A673 (cell line): Measurements from ENCODE around the gene WDHD1. TPM values are rescaled to one million over a fixed set of nuclear protein-coding genes. Genes with fewer than 3 reads are reported as not detected.
A peak's percentile ranks its signal among the peaks of the same experiment; 100 is the strongest.

Source experiments
- BruUV-seq: library from RNA; stranded (reverse); fragments of 400-500 nt; replicated peaks from 2 replicates; lab custom pipeline; 2021; lab: Mats Ljungman, UMichigan
- CTCF ChIA-PET: fragments of 300-600 bp; sonication (Branson Sonifier 250); formaldehyde crosslinking; loops from one replicate; lab custom pipeline; 2022; ENCODE audit warnings: antibody characterized with exemption; lab: Charles Lee
- POLR2A ChIA-PET: fragments of 300-600 bp; sonication (Branson Sonifier 250); formaldehyde crosslinking; loops from one replicate; lab custom pipeline; 2022; ENCODE audit warnings: antibody characterized with exemption; ENCODE audit not compliant: low non-redundant PET; lab: Charles Lee
- DNase-seq: peaks from one replicate; pipeline ENCODE4 v3.0.0-alpha.2; 2015; ENCODE audit warnings: low spot score
- H3K27ac ChIP-seq: fragments of 200-600 bp; sonication (generic); 2 replicates; pipeline ENCODE4 v1.5.1; 2016; ENCODE audit warnings: mixed run types, low read depth, mild to moderate bottlenecking, mixed read lengths, antibody characterized with exemption, low read length; ENCODE audit not compliant: poor library complexity, severe bottlenecking
- H3K27me3 ChIP-seq: fragments of 200-600 bp; sonication (generic); replicated peaks from 2 replicates; pipeline ENCODE4 v1.6.1; 2017; ENCODE audit warnings: mixed run types, low read depth, mild to moderate bottlenecking, mixed read lengths, antibody characterized with exemption, low read length; ENCODE audit not compliant: insufficient read depth, poor library complexity
- H3K36me3 ChIP-seq: fragments of 200-600 bp; sonication (generic); 2 replicates; pipeline ENCODE4 v1.6.1; 2016; ENCODE audit warnings: mixed run types, mild to moderate bottlenecking, mixed read lengths, antibody characterized with exemption, low read length; ENCODE audit not compliant: insufficient read depth, poor library complexity, severe bottlenecking
- H3K4me1 ChIP-seq: fragments of 200-600 bp; sonication (generic); 2 replicates; pipeline ENCODE4 v1.6.1; 2017; ENCODE audit warnings: mixed run types, mild to moderate bottlenecking, mixed read lengths, antibody characterized with exemption, low read length; ENCODE audit not compliant: insufficient read depth, poor library complexity, severe bottlenecking
- H3K4me3 ChIP-seq: fragments of 200-600 bp; sonication (generic); 2 replicates; pipeline ENCODE4 v1.5.1; 2016; ENCODE audit warnings: low read depth, mixed run types, mild to moderate bottlenecking, mixed read lengths, low read length; ENCODE audit not compliant: poor library complexity, severe bottlenecking
- H3K9me3 ChIP-seq: fragments of 200-600 bp; sonication (generic); 2 replicates; pipeline ENCODE4 v1.6.1; 2016; ENCODE audit warnings: mixed run types, low read depth, mild to moderate bottlenecking, mixed read lengths, antibody characterized with exemption, low read length; ENCODE audit not compliant: poor library complexity, severe bottlenecking
- EZH2 ChIP-seq: fragments of 200-600 bp; sonication (generic); IDR thresholded peaks from 2 replicates; pipeline ENCODE4 v1.6.1; 2017; ENCODE audit warnings: borderline replicate concordance, low read depth, mild to moderate bottlenecking, mixed read lengths, antibody characterized with exemption, low read length; ENCODE audit not compliant: poor library complexity, severe bottlenecking
- intact Hi-C: fragments of 100-400 bp; cut with micrococcal nuclease; formaldehyde crosslinking; loops from one replicate; pipeline ENCODE4 v1.10.0; 2022; ENCODE audit not compliant: unreplicated experiment
- total RNA-seq: library from RNA; stranded (reverse); gene quantifications from 2 replicates; pipeline ENCODE4 v1.2.3, GENCODE V29; 2021
- TF ChIP-seq, protein P1 (sequence below): fragments of 300-800, 200-600 bp; sonication (generic); conservative IDR thresholded peaks from 2 replicates; pipeline ENCODE4 v1.5.1; 2017; ENCODE audit warnings: low read depth, mild to moderate bottlenecking, antibody characterized with exemption, low read length, moderate library complexity, mixed read lengths

Gene WDHD1
- total RNA-seq, 1 experiment from 2014 or later: 52.7 TPM

GRCh38 chr14:55052269-55052930 is 25.5 kb upstream of the WDHD1 start:
- Histone ChIP-seq H3K4me1 (peaks cover 60% of the 10 kb centered on the region), H3K4me3 (peak overlapping the region; percentile 93), H3K27me3 (no peaks in the 10 kb centered on the region), H3K27ac (peak overlapping the region; percentile 100), H3K36me3 (peaks cover 29% of the 10 kb centered on the region), H3K9me3 (no peaks in the 10 kb centered on the region)
- CTCF ChIA-PET: interaction anchor here (0.7 kb wide), 1 partner anchor 57 kb away, joined by 4 read pairs; no protein-coding TSS in a partner anchor
- TF ChIP-seq, protein P1, sequence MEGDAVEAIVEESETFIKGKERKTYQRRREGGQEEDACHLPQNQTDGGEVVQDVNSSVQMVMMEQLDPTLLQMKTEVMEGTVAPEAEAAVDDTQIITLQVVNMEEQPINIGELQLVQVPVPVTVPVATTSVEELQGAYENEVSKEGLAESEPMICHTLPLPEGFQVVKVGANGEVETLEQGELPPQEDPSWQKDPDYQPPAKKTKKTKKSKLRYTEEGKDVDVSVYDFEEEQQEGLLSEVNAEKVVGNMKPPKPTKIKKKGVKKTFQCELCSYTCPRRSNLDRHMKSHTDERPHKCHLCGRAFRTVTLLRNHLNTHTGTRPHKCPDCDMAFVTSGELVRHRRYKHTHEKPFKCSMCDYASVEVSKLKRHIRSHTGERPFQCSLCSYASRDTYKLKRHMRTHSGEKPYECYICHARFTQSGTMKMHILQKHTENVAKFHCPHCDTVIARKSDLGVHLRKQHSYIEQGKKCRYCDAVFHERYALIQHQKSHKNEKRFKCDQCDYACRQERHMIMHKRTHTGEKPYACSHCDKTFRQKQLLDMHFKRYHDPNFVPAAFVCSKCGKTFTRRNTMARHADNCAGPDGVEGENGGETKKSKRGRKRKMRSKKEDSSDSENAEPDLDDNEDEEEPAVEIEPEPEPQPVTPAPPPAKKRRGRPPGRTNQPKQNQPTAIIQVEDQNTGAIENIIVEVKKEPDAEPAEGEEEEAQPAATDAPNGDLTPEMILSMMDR: no peak
- TF ChIP-seq EZH2: no peak
- TSS peak; percentile 43 for BruUV-seq
- no peak for DNase-seq
- intact Hi-C loops: no loop called here
- POLR2A ChIA-PET: interaction anchor here (0.6 kb wide), 1 partner anchor 394 kb away, joined by 3 read pairs; no protein-coding TSS in a partner anchor

GRCh38 chr14:55051423-55052268 is 24.7 kb upstream of the WDHD1 start, which contains the start of gene MAPK1IP1L:
TSS of gene MAPK1IP1L (plus strand) at chr14:55051647. CDS start at chr14:55061684, 10,037 bp downstream.
- Histone ChIP-seq H3K27ac (peak within 1 kb of the TSS; percentile 100), H3K4me1 (peaks cover 68% of the 10 kb centered on the region), H3K4me3 (peak within 1 kb of the TSS; percentile 93), H3K27me3 (no peaks in the 10 kb centered on the region), H3K9me3 (no peaks in the 10 kb centered on the region), H3K36me3 (peaks cover 22% of the 10 kb centered on the region)
- peak; percentile 98 for DNase-seq
- ChIA-PET CTCF (interaction anchor here (0.5 to 1.5 kb wide), 6 partner anchors 21 to 1471 kb away, joined by 3 to 7 read pairs (median 4); partner anchors contain the start of genes SOCS4 and WDHD1), POLR2A (interaction anchor here (0.6 kb wide), 2 partner anchors 25 to 395 kb away, joined by 3 to 4 read pairs; partner anchors contain the start of genes SOCS4 and WDHD1)
- intact Hi-C loops: no loop called here
- no TSS peak for BruUV-seq
- TF ChIP-seq, protein P1: peak; percentile 95
- TF ChIP-seq EZH2: no peak

DNA sequence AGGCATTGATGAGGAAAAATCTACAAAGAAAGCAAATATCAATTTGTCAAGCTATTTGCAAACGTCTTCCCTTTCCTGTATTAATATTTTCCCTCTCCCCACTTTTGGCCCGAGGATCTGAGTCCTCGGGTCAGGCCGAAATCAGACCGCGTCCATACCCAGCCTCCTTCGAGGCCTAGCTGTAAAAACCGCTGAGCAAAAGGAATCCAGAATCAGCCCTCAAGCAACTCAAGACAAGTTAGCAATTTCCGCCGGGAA is 24.2 kb upstream of the WDHD1 start:
- POLR2A ChIA-PET: interaction anchor here (0.6 kb wide), 1 partner anchor 24 kb away, joined by 4 read pairs; the partner anchor contains the start of genes SOCS4 and WDHD1
- Histone ChIP-seq H3K4me1 (peaks cover 73% of the 10 kb centered on the region), H3K9me3 (no peaks in the 10 kb centered on the region), H3K27me3 (no peaks in the 10 kb centered on the region), H3K36me3 (peaks cover 22% of the 10 kb centered on the region), H3K4me3 (peak overlapping the region; percentile 93), H3K27ac (peak overlapping the region; percentile 100)
- CTCF ChIA-PET: interaction anchor here (0.6 to 1.5 kb wide), 4 partner anchors 20 to 58 kb away, joined by 3 to 7 read pairs (median 4); partner anchors contain the start of genes SOCS4 and WDHD1
- DNase-seq: no peak
- BruUV-seq: no TSS peak
- TF ChIP-seq, protein P1: no peak
- TF ChIP-seq EZH2: no peak
- intact Hi-C loops: no loop called here
